ENCODE measurements around the gene GNG7. TPM values are rescaled to one million over a fixed set of nuclear protein-coding genes. Genes with fewer than 3 reads are reported as not detected.

GNG7 gene
- total RNA-seq, 4 donors from 2014 or later: 1.3 to 3.9 (median 1.8) TPM

DNA sequence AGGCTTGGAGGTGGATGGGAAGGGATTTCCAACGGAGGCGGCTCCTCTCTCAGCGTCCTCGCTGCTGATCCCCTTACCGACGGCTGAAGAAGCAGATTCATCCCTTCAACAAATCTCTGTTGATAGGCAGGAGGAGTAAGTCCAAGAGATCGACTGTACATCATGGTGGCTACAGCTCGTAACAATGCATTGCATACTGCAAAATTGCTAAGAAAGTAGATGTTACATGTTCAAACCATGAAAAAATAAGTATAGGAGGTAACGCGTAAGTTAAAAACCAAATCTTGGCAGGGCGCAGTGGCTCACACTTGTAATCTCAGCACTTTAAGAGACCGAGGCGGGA is 37.8 kb upstream of the GNG7 start:
- no peak for TF ChIP-seq CTCF (IDR thresholded peaks at IDR 0.05)
- ATAC-seq (ENCODE audit: low FRiP score) (no peak), DNase-seq (ENCODE audit: low spot score) (no peak)

DNA sequence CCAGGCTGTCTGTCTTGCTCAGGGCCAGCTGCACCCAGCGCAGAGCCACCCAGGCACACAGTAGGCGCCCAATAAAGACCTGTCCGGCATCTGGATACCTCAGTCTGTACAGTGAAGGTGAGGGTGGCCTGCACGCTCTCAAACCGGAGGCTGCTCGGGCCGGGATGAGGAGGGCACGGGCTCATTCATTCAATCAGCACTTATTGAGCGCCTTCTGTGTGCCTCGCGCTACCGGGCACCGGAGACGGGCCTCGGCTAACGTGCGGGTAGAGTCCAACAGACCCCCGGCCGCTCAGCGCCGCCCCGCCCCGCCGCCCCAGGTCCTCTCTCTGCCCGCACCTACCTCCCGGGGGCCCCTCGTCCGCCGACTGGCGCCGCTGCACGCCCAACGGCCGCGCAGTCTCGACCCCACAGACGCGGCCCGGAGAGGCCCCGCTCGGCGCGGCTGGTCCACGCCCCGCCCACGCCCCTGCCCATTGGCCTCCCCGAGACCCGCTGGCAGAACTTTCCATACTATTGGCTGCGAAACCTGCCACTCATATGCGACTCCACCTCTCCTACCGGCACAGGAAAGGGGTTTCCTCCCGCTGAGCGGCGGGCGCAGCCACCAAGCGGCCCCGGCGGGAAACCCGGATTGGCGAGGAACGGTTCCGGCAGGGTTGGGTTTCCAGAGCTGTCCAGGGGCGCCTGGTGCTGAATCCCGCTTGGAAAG is 37.3 kb upstream of the GNG7 start, which contains the start of gene SLC39A3:
SLC39A3 (minus strand) TSS at position 416 of the 712 bp plus-strand sequence. CDS start 2,760 bp downstream, outside the sequence.
- no peak for TF ChIP-seq CTCF (IDR thresholded peaks at IDR 0.05)
- peak; percentile 99 for ATAC-seq (ENCODE audit: low FRiP score)
- DNase-seq (ENCODE audit: low spot score): peak; percentile 98

- no peak for ATAC-seq (ENCODE audit: low FRiP score)
- TF ChIP-seq CTCF (IDR thresholded peaks at IDR 0.05): no peak
Observed at GRCh38 chr19:2736550-2737190, 34.2 kb upstream of the GNG7 start.

DNA sequence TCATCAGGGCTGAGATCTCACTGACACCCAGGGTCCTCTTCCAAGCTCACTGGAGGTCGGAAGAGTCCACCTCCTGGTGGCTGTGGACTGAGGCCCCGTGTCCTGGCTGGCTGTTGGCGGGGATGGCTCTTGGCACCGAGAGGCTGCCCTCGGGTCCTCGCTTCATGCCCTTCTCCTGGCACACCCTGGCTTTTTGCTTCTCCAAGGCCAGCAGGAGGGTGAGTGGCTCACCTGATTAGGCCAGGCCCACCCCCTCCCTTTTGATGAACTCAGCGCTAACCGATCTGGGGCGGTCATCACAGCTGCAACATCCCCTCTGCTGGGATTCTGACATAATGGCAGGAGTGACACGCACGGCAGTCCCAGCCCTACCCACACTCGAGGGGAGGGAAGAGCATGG is 32.9 kb upstream of the GNG7 start:
- ATAC-seq (ENCODE audit: low FRiP score) (no peak), DNase-seq (ENCODE audit: low spot score) (no peak)

More at GRCh38 chr19:2736550-2737190, 34.2 kb upstream of the GNG7 start:
- DNase-seq (ENCODE audit: low spot score): no peak

DNA sequence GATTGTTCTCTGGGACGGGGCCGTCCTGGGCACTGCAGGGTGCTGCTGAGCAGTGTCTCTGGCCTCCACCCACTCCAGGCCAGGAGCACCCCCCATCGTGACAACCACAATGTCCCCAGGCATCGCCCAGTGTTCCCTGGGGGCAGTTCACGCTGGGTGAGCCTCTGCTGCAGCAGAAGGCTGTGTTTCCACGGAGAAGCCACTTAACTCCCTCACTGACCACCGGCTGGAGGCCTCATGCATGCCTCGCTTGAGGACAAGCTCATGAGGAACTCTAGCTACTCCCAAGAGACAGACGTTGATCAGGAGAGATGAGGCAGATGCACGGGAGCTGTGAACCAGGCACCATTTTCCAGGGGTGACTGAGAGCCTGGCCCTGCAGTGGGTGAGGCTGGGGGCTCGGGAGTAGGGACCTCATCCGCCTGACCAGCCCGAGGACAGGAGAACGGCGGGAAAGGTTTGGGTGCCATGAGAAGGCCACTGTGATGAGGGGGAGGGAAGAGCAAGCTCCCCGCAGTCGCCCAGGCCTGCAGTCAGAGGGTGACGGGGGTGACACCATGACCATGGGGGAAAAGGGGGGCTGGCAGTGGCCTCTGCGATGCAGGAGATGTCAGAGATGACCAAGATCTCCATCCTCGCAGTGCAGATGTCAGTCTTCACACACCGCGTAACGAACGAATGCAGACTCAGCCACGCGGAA is 32.2 kb upstream of the GNG7 start:
- DNase-seq (ENCODE audit: low spot score): no peak
- ATAC-seq (ENCODE audit: low FRiP score): no peak
- no peak for TF ChIP-seq CTCF (IDR thresholded peaks at IDR 0.05)

More for the DNA sequence above, 32.9 kb upstream of the GNG7 start:
- TF ChIP-seq CTCF (IDR thresholded peaks at IDR 0.05): no peak

GRCh38 chr19:2733930-2734588 is 31.6 kb upstream of the GNG7 start:
- no peak for TF ChIP-seq CTCF (IDR thresholded peaks at IDR 0.05)
- DNase-seq (ENCODE audit: low spot score) (no peak), ATAC-seq (ENCODE audit: low FRiP score) (no peak)
